ENCODE data around the gene ANGPTL7.

The ANGPTL7 gene

GRCh38 chr1:11151114-11151513, 38.0 kb upstream of the ANGPTL7 start:
- CTCF ChIA-PET = interaction anchor here (0.8 to 1.7 kb wide), 2 partner anchors 114 to 116 kb away, joined by 3 to 7 read pairs; no protein-coding TSS in a partner anchor
- Histone ChIP-seq H3K4me3 (ENCODE audit: low read depth, low read length) (no peak overlapping the region), H3K27ac (ENCODE audit: extremely low read depth, low read depth, low read length) (no peak overlapping the region), H3K9me3 (ENCODE audit: control insufficient read depth, insufficient read depth, low read depth, low read length) (no peaks in the 10 kb centered on the region), H3K36me3 (ENCODE audit: control insufficient read depth in 2 of 2, insufficient read depth in 1 of 2, low read length in 2 of 2) (peaks cover 24 to 90% of the 10 kb centered on the region in 2 experiments), H3K4me1 (ENCODE audit: control insufficient read depth, insufficient read depth, low read length) (no peaks in the 10 kb centered on the region)
- no peak for TF ChIP-seq GFI1B (tag by site-specific recombination; IDR thresholded peaks at IDR 0.05)
- no peak for TF ChIP-seq ZNF473 (tag by site-specific recombination; IDR thresholded peaks at IDR 0.05)
- no peak for TF ChIP-seq ZBTB48 (tag by site-specific recombination; IDR thresholded peaks at IDR 0.05)
- TF ChIP-seq ZNF48 (tag by site-specific recombination; IDR thresholded peaks at IDR 0.05) = no peak
- TF ChIP-seq ZBTB44 (tag by site-specific recombination; IDR thresholded peaks at IDR 0.05) = no peak
- no peak for TF ChIP-seq ZNF76 (tag by site-specific recombination; IDR thresholded peaks at IDR 0.05; ENCODE audit: borderline replicate concordance, low read depth)
- TF ChIP-seq ZNF341 (tag by site-specific recombination; IDR thresholded peaks at IDR 0.05; ENCODE audit: low read depth) = no peak
- TF ChIP-seq ZNF350 (tag by site-specific recombination; IDR thresholded peaks at IDR 0.05) = no peak
- TF ChIP-seq PRDM1 (tag by site-specific recombination; IDR thresholded peaks at IDR 0.05) = no peak
- no peak for TF ChIP-seq ZNF580 (tag by site-specific recombination; IDR thresholded peaks at IDR 0.05)
- TF ChIP-seq KLF10 (tag by site-specific recombination; IDR thresholded peaks at IDR 0.05) = no peak
- no peak for TF ChIP-seq ZNF600 (tag by site-specific recombination; IDR thresholded peaks at IDR 0.05)
- TF ChIP-seq ZNF335 (tag by site-specific recombination; conservative IDR thresholded peaks at IDR 0.05) = no peak
- no peak for TF ChIP-seq AEBP2 (tag by site-specific recombination; IDR thresholded peaks at IDR 0.05; ENCODE audit: borderline replicate concordance)
- POLR2A ChIA-PET = interaction anchor here (1.3 kb wide), 1 partner anchor 9 kb away, joined by 3 read pairs; no protein-coding TSS in a partner anchor

- Histone ChIP-seq H3K36me3 (ENCODE audit: control insufficient read depth in 2 of 2, insufficient read depth in 1 of 2, low read length in 2 of 2) (peaks cover 24 to 90% of the 10 kb centered on the region in 2 experiments), H3K27ac (ENCODE audit: extremely low read depth, low read depth, low read length) (no peak overlapping the region), H3K4me1 (ENCODE audit: control insufficient read depth, insufficient read depth, low read length) (no peaks in the 10 kb centered on the region), H3K4me3 (ENCODE audit: low read depth, low read length) (no peak overlapping the region), H3K9me3 (ENCODE audit: control insufficient read depth, insufficient read depth, low read depth, low read length) (no peaks in the 10 kb centered on the region)
- POLR2A ChIA-PET = interaction anchor here (0.5 to 1.3 kb wide), 2 partner anchors 8 to 92 kb away, joined by 3 read pairs; no protein-coding TSS in a partner anchor
- CTCF ChIA-PET = interaction anchor here (1.7 kb wide), 1 partner anchor 115 kb away, joined by 7 read pairs; no protein-coding TSS in a partner anchor
- no peak for TF ChIP-seq ZNF548 (tag by site-specific recombination; IDR thresholded peaks at IDR 0.05)
- TF ChIP-seq MEIS1 (CRISPR knock-in tag; IDR thresholded peaks at IDR 0.05; ENCODE audit: borderline replicate concordance) = no peak
- TF ChIP-seq YY1 (tag by site-specific recombination; IDR thresholded peaks at IDR 0.05) = no peak
- no peak for TF ChIP-seq ZNF239 (tag by site-specific recombination; IDR thresholded peaks at IDR 0.05)
- no peak for TF ChIP-seq ZNF521 (tag by site-specific recombination; IDR thresholded peaks at IDR 0.05)
- no peak for TF ChIP-seq ZNF16 (tag by site-specific recombination; IDR thresholded peaks at IDR 0.05; ENCODE audit: low read depth)
- no peak for TF ChIP-seq ZNF18 (tag by site-specific recombination; IDR thresholded peaks at IDR 0.05)
These were observed 37.1 kb upstream of the ANGPTL7 start for GRCh38 chr1:11151826-11152612.

All from HEK293 (cell line).